SW480 (cell line): ENCODE results near the gene CFAP61.
"Not testable (repeated sequence)": the region's sequence is repeated elsewhere in the genome, so short reads cannot be mapped to it uniquely, and the experiment has no call there.

Experiments
- DNase-seq: peaks from one replicate; pipeline ENCODE4 v3.0.0-alpha.2; 2016; ENCODE audit warnings: low spot score

CFAP61 gene

GRCh38 chr20:20237093-20237959, 185.0 kb downstream of the CFAP61 start:
- DNase-seq, result peak; percentile 45

GRCh38 chr20:20241976-20242375, 189.6 kb downstream of the CFAP61 start:
- DNase-seq, result no peak

GRCh38 chr20:20244384-20244783, 192.1 kb downstream of the CFAP61 start:
- DNase-seq, result not testable (repeated sequence)

GRCh38 chr20:20246996-20247633, 194.8 kb downstream of the CFAP61 start:
- DNase-seq, result no peak

GRCh38 chr20:20248620-20249200, 196.4 kb downstream of the CFAP61 start:
- no peak for DNase-seq

GRCh38 chr20:20251317-20251716, 199.0 kb downstream of the CFAP61 start:
- no peak for DNase-seq

GRCh38 chr20:20251836-20252235, 199.5 kb downstream of the CFAP61 start:
- DNase-seq, result no peak

GRCh38 chr20:20253039-20253743, 200.9 kb downstream of the CFAP61 start:
- DNase-seq, result no peak

- DNase-seq, result no peak
Measured at GRCh38 chr20:20253744-20254330, 201.5 kb downstream of the CFAP61 start.

GRCh38 chr20:20255099-20255498, 202.8 kb downstream of the CFAP61 start:
- no peak for DNase-seq

- no peak for DNase-seq
Measured at GRCh38 chr20:20259533-20259932, 207.2 kb downstream of the CFAP61 start.

- DNase-seq, result no peak
Measured at GRCh38 chr20:20261159-20261558, 208.8 kb downstream of the CFAP61 start.

GRCh38 chr20:20265210-20265609, 212.9 kb downstream of the CFAP61 start:
- no peak for DNase-seq

- DNase-seq, result no peak
Measured at GRCh38 chr20:20266552-20266951, 214.2 kb downstream of the CFAP61 start.

GRCh38 chr20:20267685-20268370, 215.5 kb downstream of the CFAP61 start:
- DNase-seq, result no peak

- no peak for DNase-seq
Measured at GRCh38 chr20:20271271-20271670, 218.9 kb downstream of the CFAP61 start.

GRCh38 chr20:20272686-20273085, 220.4 kb downstream of the CFAP61 start:
- no peak for DNase-seq

- DNase-seq, result no peak
Measured at GRCh38 chr20:20273286-20273685, 221.0 kb downstream of the CFAP61 start.

GRCh38 chr20:20274821-20275220, 222.5 kb downstream of the CFAP61 start:
- DNase-seq, result no peak

GRCh38 chr20:20275636-20276035, 223.3 kb downstream of the CFAP61 start:
- no peak for DNase-seq

- DNase-seq, result no peak
Measured at GRCh38 chr20:20276811-20277530, 224.6 kb downstream of the CFAP61 start.
